ENCODE data around the gene CDC42EP2.

The CDC42EP2 gene

DNA sequence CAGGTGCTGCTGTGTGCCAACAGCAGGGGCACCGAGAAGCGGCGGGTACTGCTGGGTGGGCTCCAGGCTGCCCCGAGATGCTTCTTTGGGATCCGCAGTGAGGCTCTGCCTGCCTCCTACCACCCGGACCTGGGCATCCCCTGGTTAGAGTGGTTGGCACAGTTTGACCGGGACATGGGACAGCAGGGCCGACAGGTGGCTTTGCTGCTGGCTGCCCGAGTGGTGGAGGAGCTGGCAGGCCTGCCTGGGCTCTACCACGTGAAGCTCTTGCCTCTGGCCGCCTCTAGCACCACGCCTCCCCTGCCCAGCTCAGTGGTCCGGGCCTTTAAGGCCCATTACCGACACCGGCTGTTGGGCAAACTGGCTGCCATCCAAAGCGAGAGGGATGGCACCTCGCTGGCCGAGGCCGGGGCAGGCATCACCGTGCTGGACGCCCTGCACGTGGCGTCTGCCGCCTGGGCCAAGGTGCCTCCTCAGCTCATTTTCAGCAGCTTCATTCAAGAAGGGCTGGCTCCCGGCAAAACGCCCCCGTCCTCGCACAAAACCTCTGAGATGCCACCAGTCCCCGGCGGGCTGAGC lies 41.8 kb downstream of the CDC42EP2 start:
- DNase-seq (ENCODE audit: low read depth) = no peak

DNA sequence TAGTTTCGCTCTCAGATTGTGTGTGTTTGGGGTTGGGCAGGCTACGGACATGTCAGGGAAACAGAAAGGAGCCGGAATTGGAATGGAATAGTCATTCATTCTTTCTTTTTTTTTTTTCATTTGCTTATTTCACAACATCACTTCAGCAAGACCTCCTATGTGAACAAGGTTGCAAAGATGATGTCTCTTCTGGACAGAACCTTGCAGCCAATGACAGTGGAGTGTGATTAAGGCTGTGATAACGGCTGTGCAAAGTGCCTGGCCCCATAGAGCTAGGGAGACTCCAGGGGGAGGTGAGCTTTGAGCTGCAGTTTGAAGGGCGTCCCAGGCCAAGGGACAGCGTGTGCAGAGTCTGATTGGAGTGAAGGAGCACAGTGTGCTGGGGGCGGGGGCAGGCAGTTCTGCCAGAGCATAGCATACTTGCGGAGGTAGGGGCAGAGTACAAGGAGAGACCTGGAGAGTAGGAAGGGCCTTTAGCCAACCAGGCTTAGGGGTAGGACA lies 43.2 kb downstream of the CDC42EP2 start:
- DNase-seq (ENCODE audit: low read depth) = no peak

DNA sequence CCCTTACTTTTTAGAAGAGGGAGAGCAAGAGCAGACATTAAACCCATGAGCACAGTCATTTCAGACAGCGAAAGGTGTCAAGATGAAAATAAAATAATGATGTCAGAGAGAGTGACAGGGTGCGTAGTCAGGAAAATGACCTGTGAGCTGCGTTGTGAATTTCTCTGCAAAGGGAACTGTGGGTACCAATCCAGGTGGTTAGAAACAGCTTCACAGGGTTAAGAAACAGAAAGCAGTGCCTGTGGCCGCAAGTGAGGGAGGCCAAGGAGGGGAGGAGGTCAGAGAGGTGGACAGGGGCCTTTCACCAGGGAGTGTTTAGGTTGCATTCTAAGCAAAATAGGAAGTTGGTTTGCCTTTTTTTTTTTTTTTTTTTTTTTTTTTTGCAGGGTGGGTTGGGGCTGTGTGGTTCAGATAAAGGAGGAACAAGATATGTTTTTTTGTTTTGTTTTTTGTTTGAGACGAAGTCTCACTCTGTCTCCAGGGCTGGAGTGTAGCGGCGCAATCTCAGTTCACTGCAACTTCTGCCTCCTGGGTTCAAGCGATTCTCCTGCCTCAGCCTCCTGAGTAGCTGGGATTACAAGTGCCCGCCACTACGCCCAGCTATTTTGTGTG lies 47.8 kb downstream of the CDC42EP2 start:
- DNase-seq (ENCODE audit: low read depth) = no peak

DNA sequence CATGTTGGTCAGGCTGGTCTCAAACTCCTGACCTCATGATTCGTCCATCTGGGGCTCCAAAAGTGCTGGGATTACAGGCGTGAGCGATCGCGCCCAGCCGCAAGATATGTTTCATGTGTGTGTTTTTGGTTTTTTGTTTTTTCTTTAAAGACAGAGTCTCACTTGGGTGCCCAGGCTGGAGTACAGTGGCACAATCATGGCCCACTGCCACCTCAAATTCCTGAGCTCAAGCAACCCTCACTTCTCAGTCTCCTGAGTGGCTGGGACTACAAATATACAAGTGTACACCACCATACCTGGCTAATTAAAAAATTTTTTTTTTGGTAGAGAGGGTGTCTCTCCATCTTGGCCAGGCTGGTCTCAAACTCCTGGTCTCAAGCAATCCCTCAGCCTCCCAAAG lies 48.3 kb downstream of the CDC42EP2 start:
- DNase-seq (ENCODE audit: low read depth) = no peak

DNA sequence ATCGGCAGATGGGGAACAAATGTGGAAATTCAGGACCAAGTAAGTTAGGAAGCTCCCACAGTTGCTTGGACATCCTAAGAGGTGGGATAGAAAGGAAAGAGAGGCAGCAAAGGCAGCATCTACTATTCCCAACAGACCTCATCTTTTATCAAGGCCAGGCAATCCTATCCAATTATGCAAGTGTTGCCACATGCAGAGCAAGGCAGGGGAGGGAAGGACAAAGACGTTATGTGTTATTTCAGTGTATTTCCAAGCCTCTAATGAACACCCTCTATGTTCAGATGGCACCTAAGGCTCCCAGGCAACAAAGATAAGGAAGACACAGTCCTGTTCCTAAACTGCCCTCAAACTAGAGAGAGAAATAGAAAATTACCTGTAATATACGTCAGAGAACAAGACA lies 49.1 kb downstream of the CDC42EP2 start:
- no peak for DNase-seq (ENCODE audit: low read depth)

DNA sequence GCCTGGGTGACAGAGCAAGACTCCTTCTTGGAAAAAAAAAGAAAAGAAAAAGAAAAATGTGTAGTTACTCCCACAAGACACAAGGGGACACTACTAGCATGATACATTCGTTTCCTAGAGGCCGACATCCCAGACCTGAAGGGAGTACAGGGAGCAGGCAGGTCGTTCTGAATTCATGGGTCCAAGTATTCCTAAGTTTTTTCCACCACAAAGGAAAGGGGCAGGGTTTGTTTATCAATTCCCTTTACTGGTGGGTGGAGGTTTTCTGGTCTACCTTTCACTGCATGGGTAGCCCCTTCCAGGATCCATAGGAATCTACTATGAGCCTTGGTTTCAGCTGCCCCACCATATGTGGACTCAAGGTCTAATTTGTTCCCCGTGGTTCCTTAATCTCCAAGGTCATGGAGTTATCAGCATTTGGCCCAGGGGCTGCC lies 51.7 kb downstream of the CDC42EP2 start:
- DNase-seq (ENCODE audit: low read depth) = no peak

DNA sequence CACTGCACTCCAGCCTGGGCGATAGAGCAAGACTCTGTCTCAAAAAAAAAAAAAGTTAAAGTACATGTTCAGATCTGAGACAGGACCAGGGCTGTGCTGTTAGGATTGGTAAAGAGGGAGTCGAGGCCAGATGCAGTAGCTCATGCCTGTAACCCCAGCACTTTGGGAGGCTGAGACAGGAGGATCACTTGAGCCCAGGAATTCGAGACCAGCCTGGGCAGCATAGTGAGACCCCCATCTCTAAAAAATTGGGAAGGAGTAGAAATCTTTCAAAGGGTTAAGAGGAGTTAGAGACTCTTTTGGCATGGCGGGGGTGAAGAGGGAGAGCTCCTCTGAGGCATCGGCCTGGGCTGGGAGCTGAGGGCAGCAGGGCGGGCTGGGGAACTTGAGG lies 56.0 kb downstream of the CDC42EP2 start:
- DNase-seq (ENCODE audit: low read depth) = no peak

Measured in stimulated activated CD8-positive, alpha-beta memory T cell treated with anti-CD3 and anti-CD28 coated beads, Interleukin-4, amount 100 ng/mL, for 24 hours (primary cell).